Retinal pigment epithelial cell (primary cell): ENCODE results near the gene BCL2L12.

Experiments used
- DNase-seq: peaks from one replicate; pipeline ENCODE4 v3.0.0-alpha.2; 2010; ENCODE audit warnings: low read depth
- H3K4me3 ChIP-seq: 2 replicates; pipeline ENCODE4 v1.5.1; 2011; ENCODE audit warnings: mild to moderate bottlenecking, low read length, control low read depth, moderate library complexity
- CTCF ChIP-seq: conservative IDR thresholded peaks from 2 replicates; pipeline ENCODE4 v1.5.1; 2011; ENCODE audit warnings: low read depth, low read length, control low read depth, inconsistent platforms

The BCL2L12 gene

GRCh38 chr19:49660338-49660961, 5.3 kb upstream of the BCL2L12 start:
- DNase-seq: no peak
- no peak for TF ChIP-seq CTCF
- H3K4me3 ChIP-seq: no peak overlapping the region

DNA sequence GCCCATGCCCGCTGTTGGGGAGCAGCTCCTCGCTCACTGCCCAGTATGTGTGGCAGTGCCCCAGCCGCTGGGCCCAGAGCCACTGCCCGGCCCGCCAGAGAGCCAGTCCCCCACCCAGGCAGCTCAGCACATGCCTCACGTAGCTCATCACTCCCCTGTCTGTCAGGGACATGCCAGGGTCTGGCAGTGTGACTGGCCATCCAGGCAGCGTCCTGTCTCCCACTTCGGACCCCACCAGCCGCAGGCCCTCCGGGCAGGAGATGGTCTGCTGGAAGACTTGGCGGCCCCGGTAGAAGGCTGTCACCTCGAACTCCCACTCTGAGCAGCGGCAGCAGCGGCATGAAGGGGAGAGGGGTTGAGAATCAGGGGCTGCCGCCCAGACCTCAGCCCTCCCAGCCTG, 3.7 kb upstream of the BCL2L12 start:
- TF ChIP-seq CTCF: no peak
- no peak overlapping the region for H3K4me3 ChIP-seq
- DNase-seq: no peak

DNA sequence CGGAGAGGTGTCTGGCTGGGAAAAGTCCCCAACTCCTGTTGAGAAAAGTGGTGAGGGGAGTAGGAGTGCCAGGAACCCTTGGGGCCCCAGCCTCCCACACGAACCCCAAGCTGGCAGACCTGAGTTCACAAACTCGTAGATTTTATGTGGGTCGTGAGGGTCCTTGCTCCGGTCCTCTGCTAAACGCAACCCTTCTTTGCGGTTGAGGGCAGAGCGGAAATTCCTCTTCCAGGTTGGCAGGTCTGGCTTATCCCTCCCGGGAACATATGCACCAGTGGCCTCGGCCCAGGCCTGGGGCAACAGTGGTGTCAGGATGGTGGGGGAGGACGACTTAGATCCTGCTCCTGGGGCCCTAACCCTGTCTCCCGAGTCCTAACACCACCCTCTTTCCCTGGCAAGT, 2.5 kb upstream of the BCL2L12 start:
- DNase-seq: no peak
- TF ChIP-seq CTCF: no peak
- H3K4me3 ChIP-seq: no peak overlapping the region

DNA sequence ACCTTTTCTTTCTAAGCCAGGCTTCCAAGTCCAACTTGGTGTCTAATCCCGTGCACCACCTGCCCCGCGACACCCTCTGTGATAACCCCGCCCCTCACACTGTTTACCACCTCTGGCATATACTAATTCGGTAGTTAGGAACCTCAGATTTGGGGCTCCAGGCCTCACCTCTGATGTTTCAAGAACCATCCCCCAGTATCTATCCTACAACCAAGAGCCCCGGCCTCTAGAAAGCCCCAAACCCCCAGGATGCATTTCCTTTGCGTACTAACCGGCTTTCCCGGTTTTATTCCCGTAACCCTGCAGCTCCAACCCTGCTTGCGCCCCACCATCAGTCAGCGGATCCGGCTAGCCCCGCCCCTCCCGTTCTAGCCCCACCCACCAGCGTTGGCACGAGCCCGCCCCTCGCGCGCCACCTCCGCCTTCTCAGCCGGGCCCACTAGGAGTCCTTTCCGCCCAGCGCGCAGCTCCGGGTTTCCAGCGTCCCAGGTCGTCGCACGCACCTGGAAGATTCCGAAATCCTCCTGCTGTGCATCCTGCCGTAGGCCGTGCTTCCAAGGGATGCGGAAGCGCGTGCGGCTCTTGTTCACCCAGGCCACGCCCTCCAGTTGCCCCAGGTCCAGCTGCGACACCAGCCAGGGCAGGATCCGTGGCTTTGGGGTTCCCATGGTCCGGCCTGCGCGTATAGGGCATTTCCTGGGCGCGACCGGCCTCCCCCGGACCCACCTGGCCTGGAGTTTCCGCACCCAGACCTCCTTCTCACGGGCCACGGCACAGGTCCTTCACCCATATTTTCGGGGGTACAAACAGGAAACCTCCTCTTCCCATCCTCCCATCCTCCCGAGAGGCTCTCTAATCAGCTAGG, 1.3 kb upstream of the BCL2L12 start:
- peak; percentile 38 for DNase-seq
- TF ChIP-seq CTCF: peak; percentile 3

GRCh38 chr19:49665036-49665350, 740 bp upstream of the BCL2L12 start:
- no peak for DNase-seq
- no peak for TF ChIP-seq CTCF

More for the DNA sequence above, 1.3 kb upstream of the BCL2L12 start:
- H3K4me3 ChIP-seq: peak overlapping the region; percentile 88

GRCh38 chr19:49666120-49666444, 349 bp downstream of the BCL2L12 start:
- TF ChIP-seq CTCF: peak; percentile 11

More at GRCh38 chr19:49665036-49665350, 740 bp upstream of the BCL2L12 start:
- H3K4me3 ChIP-seq: peak overlapping the region; percentile 88

DNA sequence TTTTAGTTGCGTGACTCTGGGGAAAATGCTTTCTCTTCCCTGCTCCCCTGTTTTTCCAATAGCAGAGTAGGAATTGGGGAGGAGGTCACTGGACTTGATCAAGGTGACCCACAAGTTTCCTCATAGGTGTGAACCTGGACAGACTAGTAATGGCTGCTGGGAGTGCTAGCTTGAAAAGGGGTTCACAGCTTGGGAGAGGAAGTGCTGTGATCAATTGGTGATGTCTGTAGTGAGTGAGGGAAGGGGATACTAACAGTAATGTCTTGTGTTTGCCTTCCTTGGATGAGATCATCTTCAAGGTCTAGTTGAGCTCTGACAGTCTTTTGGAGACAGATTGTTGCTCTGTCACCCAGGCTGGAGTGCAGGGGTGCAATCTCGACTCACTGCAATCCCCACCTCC, 1.7 kb downstream of the BCL2L12 start:
- TF ChIP-seq CTCF: no peak
- no peak overlapping the region for H3K4me3 ChIP-seq
- DNase-seq: no peak

More at GRCh38 chr19:49666120-49666444, 349 bp downstream of the BCL2L12 start:
- peak overlapping the region; percentile 88 for H3K4me3 ChIP-seq
- DNase-seq: no peak
